Omental fat pad (tissue), 4 donors: ENCODE results near the gene MYL12A. TPM values are rescaled to one million over a fixed set of nuclear protein-coding genes. Genes with fewer than 3 reads are reported as not detected.
A peak's percentile ranks its signal among the peaks of the same experiment; 100 is the strongest.

Experiments used
- ATAC-seq: fragments of 150-250 bp; one replicate; pipeline ENCODE4 v1.9.1; 2016; ENCODE audit warnings: mild to moderate bottlenecking, moderate library complexity; ENCODE audit not compliant: low FRiP score
- DNase-seq: peaks from one replicate; pipeline ENCODE4 v3.0.0-alpha.2; 2019; ENCODE audit warnings: low spot score
- total RNA-seq, 4 donors: library from RNA; depleted of rRNA; stranded (reverse); fragments of >200 nt; gene quantifications; one replicate each; pipeline ENCODE4 v1.1.0, GENCODE V29; 2016
- TF ChIP-seq, protein P1 (sequence below), 3 donors: fragments of 450-650 bp; IDR thresholded peaks; one replicate each; pipeline ENCODE4 v1.5.1; 2016 to 2017; ENCODE audit warnings: antibody characterized with exemption in 3 of 3, mild to moderate bottlenecking in 3 of 3, moderate library complexity in 2 of 3

The MYL12A gene
- total RNA-seq, 4 donors from 2014 or later: 393 to 814 (median 535) TPM

DNA sequence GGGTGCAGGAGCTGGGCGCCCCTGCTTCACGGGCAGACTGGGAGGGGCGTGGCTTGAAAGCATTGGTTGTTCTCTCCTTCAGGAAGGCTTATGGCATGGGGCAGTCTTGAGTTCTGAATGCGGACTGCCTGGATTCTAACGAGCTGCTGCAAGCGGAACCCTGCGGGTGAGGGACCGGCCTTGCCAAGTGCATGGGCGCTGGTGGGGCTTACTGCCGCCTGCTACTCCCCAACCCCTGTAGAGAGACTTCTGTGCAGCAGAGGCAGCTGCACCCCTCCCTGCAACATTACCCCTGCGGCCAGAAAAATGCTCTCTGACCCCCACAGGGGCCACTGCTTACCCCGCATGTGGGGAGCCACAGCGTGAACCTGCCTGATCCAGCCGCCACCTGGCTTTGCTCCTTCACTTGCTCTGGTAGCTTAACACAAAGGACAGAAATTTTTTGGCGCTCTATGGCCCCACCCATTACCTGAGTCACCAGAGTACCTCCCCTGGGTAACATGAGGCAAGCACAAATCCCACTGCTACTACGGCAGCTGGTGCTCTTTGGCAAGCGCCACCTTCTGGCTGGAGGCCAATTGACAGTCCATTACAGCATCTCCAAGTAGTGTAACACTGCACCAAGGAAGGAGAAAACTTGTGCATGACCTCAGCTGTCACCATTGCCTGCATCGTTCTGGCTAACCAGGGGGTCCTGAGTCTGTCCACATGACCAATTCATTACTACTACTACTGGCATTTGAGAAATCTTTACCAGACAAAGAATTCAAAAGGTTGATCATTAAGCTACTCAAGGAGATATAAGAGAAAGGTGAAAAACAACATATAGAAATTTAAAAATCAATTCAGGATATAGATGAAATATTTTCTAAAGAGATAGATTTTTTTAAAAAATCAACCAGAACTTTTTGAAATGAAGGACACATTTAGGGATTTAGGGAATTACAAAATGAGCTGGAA is 49.7 kb downstream of the MYL12A start:
- peak; percentile 89 for ATAC-seq

DNA sequence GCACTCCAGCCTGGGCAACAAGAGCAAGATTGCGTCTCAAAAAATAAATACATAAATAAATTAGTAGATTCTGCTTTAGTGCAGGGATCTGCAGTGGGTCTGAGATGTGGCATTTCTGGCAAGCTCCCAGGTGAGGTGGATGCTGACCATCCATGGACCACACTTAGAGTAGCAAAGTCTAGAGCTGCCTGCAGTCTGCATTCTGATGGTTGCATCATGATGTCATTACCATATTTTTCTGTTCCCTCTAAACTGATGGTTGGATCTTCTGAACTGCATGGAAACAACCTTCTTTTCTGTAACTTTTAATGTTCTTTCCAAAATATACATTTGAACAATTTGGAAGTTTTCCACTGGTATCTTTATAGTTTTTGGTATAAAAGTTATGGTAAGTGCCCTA is 57.2 kb downstream of the MYL12A start:
- DNase-seq: no peak
- TF ChIP-seq, protein P1, sequence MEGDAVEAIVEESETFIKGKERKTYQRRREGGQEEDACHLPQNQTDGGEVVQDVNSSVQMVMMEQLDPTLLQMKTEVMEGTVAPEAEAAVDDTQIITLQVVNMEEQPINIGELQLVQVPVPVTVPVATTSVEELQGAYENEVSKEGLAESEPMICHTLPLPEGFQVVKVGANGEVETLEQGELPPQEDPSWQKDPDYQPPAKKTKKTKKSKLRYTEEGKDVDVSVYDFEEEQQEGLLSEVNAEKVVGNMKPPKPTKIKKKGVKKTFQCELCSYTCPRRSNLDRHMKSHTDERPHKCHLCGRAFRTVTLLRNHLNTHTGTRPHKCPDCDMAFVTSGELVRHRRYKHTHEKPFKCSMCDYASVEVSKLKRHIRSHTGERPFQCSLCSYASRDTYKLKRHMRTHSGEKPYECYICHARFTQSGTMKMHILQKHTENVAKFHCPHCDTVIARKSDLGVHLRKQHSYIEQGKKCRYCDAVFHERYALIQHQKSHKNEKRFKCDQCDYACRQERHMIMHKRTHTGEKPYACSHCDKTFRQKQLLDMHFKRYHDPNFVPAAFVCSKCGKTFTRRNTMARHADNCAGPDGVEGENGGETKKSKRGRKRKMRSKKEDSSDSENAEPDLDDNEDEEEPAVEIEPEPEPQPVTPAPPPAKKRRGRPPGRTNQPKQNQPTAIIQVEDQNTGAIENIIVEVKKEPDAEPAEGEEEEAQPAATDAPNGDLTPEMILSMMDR (IDR thresholded peaks at IDR 0.05): no peak
- no peak for ATAC-seq

More for the DNA sequence above, 49.7 kb downstream of the MYL12A start:
- TF ChIP-seq, protein P1 (IDR thresholded peaks at IDR 0.05): no peak
- DNase-seq: peak; percentile 87

DNA sequence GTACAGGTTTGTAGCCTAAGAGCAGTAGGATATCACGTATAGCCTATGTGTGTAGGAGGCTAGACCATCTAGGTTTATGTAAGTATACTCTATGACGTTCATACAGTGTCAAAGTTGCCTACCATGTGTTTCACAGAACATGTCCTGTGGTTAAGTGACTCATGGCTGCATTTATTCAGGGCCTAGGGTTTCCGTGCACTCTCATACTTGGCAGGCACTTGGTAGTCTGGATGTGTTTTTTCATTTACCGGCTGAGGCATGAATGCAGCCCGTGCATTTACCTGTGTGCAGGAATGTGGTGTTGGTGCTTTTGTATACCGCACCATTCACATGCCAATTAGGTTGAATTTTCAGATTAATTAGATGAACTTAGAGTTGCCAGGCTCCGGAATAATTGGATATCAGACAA is 57.8 kb downstream of the MYL12A start:
- no peak for ATAC-seq
- no peak for DNase-seq
- TF ChIP-seq, protein P1 (IDR thresholded peaks at IDR 0.05): no peak

Other genes starting within 250 kb of the MYL12A start
- 10 to 100 TPM; 21.3 to 35.5 (median 31.7) TPM for gene LPIN2, start 234.7 kb upstream of the MYL12A start, total RNA-seq
- gene MYOM1, start 27.8 kb upstream of the MYL12A start, total RNA-seq: 1 to 10 TPM; 2.6 to 8.5 (median 2.9) TPM
- 100 to 1,000 TPM; 263 to 352 (median 318) TPM for gene MYL12B, start 14.3 kb downstream of the MYL12A start, total RNA-seq
- 100 to 1,000 TPM in 1 of 4 donors, 10 to 100 TPM in 3; 64.5 to 123 (median 88.7) TPM for gene TGIF1, start 202.4 kb downstream of the MYL12A start, total RNA-seq